Glomerular visceral epithelial cell (primary cell): Measurements from ENCODE around the gene NSD1.
A peak's percentile ranks its signal among the peaks of the same experiment; 100 is the strongest.

ENCODE experiments used
- DNase-seq: peaks from one replicate; pipeline ENCODE4 v3.0.0-alpha.2; 2016; ENCODE audit errors: extremely low spot score

Gene NSD1, protein sequence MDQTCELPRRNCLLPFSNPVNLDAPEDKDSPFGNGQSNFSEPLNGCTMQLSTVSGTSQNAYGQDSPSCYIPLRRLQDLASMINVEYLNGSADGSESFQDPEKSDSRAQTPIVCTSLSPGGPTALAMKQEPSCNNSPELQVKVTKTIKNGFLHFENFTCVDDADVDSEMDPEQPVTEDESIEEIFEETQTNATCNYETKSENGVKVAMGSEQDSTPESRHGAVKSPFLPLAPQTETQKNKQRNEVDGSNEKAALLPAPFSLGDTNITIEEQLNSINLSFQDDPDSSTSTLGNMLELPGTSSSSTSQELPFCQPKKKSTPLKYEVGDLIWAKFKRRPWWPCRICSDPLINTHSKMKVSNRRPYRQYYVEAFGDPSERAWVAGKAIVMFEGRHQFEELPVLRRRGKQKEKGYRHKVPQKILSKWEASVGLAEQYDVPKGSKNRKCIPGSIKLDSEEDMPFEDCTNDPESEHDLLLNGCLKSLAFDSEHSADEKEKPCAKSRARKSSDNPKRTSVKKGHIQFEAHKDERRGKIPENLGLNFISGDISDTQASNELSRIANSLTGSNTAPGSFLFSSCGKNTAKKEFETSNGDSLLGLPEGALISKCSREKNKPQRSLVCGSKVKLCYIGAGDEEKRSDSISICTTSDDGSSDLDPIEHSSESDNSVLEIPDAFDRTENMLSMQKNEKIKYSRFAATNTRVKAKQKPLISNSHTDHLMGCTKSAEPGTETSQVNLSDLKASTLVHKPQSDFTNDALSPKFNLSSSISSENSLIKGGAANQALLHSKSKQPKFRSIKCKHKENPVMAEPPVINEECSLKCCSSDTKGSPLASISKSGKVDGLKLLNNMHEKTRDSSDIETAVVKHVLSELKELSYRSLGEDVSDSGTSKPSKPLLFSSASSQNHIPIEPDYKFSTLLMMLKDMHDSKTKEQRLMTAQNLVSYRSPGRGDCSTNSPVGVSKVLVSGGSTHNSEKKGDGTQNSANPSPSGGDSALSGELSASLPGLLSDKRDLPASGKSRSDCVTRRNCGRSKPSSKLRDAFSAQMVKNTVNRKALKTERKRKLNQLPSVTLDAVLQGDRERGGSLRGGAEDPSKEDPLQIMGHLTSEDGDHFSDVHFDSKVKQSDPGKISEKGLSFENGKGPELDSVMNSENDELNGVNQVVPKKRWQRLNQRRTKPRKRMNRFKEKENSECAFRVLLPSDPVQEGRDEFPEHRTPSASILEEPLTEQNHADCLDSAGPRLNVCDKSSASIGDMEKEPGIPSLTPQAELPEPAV (N-terminal part only)

DNA sequence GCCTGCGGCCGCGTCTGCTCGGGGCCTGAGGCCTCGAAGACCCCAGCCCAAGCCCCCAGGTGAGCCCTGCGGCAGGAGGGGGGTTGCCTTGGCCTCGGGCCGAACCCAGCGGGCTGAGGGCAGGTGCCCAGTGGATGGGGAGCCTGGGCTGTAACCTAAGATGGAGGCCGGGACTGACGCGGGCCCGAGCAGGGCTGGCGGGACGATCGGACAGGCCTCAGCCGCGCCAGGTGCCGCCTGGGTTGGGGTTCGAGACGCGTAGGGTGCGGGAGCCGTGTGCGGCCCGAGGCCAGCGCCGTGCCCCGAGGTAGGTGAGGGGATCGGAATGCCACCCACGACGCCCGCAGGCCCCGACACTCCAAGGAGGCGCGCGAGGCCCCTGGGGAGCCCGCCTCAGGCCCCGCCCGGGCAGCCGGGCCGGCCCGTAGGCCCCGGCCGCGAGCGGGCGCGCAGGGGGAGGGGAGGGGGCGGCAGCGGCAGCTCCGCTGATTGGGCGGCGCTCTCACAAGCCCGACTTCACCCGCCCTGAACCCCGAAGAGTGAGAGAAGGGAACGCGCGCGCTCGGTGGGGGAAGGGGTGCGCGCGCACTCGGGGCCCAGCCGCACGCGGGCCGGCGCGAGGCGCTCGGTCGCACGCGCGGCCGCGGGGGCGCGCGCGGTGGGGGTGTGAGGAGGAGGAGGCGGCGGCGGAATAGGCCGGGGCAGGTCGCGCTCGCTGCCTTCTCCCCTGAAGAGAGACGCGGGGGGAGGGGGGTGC is at the start of gene NSD1:
Gene NSD1 (plus strand): TSS at position 678 of the 757 bp plus-strand sequence. CDS start 1,331 bp downstream, outside the sequence.
- peak; percentile 78 for DNase-seq

DNA sequence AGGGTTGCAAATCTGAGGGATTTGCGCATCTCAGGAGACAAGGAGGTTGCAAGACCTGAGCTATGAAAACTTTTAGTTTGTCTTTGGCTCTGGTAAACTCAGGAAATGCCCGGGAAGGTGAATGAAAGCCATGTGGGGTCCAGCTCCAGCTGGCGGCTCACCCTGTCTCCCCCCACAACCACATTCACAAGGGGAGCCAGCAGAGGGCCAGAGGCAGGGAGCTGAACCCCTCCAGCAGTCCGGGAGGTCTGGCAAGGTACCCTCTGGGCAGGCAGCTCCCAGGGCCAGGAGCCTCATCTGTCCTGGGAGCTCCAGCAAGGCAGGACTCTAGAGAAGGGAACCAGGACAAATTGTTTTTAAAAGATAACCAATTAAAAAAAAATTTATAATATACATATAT is 49.4 kb upstream of the NSD1 start:
- DNase-seq, result no peak

DNA sequence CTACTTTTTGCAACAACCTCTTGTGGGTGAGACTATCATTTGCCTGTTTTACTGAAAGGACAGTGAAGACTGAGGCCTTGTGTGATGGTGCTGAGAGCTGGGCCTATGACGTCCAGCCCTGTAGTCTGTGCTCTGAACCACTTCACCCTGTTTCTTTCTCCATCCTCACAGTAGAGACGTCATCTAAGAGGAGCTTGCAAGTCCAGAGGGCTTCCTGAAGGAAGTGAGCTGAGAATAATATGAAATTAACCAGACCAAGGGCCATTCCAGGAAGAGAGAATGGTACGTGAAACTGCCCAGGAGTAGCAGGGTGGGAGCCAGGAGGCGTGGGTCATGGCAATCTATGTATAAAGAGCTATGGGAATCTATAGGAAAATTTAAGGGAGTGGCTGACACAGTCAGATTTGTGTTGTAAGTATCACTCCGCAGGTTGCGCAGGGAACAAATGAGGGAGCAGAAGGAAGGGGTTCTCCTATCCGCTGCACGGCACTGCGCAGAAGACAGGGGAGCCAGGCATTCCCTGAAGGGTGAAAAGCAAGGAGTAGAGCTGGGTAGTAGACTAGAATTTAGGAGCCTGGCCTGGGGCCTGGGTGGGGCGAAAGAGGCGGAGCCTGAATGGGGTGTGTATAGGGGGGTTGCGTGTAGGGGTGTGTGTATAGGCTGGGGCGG is 47.5 kb upstream of the NSD1 start:
- no peak for DNase-seq

DNA sequence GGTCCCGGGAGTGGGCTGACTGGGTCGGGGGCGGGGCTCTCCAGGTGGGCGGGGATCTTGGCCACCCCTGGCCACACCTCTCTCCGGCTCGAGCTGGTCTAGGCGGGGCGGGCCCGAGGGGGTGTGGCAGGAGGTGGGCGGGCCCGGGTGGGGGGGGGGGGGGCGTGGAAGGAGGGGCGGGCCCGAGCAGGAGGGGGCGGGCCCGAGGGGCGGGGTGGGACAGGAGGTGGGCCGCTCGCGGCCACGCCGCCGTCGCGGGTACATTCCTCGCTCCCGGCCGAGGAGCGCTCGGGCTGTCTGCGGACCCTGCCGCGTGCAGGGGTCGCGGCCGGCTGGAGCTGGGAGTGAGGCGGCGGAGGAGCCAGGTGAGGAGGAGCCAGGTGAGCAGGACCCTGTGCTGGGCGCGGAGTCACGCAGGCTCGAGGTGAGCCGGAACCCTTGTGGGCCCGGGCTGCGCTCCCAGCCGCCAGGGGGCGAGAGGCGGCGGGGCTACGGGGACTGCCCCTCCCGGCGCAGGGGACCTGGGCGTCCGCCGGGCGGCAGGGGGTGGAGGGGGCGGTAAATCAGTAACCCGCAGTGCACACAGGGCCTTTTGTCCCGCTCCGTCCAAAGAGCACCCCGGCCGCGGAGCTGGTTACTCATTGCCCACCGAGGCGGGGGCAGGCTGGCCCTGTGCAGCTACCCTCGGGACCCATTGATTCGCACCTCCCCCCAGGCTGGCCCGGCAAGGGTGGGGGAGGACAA is 46.7 kb upstream of the NSD1 start, which contains the start of gene FGFR4:
Gene FGFR4 (plus strand): TSS at position 262 of the 744 bp plus-strand sequence. CDS start 2,688 bp downstream, outside the sequence.
- peak; percentile 93 for DNase-seq

DNA sequence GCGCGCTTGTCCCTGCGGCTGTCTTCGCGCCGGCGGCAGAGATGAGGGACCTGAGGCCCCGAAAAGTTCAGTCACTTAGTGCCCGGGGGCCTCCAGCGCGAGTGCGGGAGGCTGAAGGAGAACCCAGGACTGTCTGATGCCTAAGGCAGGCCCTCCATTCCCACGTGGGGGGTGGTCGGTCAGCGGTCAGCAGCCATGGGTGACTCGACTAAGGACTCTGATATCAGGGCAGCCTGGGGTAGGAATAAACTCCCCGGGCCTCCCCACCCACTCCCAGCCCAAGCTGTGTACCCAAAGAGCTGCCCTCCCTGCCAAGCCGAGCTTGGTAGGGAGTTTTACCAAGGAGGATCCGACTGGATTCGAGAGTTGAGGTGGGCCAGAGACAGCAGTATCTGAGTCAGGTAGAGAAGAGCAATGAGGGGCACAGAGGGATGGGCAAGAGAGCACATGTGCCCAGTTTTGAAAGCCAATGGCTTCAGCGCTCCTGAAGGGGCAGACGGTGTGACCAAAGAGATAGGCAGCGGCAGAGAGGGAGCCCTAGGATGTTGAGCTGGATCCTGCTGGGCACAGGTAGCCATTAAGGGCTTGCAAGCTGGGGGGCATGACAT is 46.1 kb upstream of the NSD1 start:
- no peak for DNase-seq

DNA sequence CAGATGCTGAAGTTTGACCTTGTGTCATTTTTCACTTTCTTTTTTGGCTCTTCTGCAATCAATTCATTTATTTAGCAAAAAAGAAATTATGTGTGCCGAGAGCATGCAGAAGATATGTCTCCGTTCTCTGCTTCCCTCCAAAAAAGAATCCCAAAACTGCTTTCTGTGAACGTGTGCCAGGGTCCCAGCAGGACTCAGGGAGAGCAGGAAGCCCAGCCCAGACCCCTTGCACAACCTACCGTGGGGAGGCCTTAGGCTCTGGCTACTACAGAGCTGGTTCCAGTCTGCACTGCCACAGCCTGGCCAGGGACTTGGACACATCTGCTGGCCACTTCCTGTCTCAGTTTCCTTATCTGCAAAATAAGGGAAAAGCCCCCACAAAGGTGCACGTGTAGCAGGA is 44.4 kb upstream of the NSD1 start:
- no peak for DNase-seq

DNA sequence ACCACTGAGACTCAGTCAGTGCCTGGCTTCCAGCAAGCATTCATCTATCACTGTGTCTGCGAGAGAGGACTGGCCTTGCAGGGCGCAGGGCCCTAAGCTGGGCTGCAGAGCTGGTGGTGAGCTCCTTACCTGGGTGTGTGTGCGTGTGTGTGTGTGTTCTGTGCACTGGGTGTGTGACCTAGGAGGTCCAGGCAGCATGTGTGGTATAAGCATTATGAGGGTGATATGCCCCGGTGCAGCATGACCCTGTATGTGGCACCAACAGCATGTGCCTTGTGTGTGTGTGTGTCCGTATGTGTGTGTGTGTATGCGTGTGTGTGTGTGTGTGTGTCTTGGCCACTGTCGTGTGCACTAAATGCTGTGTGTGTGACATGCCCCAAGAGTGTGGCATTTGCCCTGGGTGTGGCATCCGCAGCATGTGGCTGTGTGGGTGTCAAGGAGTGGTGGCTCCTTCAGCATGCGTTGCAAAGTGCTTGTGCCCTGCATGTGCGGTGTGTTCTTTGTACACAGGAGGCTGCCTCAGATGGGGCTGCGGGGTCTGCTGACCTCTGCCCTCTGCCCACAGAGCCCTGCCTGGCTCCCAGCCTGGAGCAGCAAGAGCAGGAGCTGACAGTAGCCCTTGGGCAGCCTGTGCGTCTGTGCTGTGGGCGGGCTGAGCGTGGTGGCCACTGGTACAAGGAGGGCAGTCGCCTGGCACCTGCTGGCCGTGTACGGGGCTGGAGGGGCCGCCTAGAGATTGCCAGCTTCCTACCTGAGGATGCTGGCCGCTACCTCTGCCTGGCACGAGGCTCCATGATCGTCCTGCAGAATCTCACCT is 43.5 kb upstream of the NSD1 start:
- no peak for DNase-seq

DNA sequence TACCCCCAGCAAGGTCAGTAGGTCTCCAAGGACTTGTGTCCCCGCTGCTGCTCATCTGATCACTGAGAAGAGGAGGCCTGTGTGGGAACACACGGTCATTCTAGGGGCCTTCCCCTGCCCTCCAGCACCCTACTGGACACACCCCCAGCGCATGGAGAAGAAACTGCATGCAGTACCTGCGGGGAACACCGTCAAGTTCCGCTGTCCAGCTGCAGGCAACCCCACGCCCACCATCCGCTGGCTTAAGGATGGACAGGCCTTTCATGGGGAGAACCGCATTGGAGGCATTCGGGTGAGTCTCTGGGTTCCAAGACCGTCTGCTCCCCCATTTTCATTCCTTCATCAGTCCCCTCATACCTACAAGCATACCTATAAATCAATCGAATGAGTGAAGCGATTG is 42.8 kb upstream of the NSD1 start:
- no peak for DNase-seq

DNA sequence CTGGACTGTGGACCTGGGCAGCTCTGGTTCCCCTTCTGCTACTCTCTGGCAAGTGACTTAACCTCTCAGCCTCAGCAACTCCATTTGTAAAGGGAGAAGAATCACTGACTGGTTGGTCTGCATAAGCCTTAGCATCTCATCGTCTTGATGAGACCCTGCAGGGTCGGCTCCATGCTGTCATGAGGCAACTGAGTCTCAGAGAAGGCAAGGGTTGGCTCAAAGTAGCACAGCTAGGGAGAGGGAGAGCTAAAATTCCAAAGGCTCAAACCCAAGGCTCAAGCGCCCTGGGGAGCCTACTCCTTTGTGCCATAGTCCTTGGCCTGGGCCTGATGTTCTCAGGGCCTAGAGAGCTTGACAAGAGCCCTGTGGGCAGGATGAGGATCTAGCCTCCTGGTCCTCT is 42.3 kb upstream of the NSD1 start:
- no peak for DNase-seq

DNA sequence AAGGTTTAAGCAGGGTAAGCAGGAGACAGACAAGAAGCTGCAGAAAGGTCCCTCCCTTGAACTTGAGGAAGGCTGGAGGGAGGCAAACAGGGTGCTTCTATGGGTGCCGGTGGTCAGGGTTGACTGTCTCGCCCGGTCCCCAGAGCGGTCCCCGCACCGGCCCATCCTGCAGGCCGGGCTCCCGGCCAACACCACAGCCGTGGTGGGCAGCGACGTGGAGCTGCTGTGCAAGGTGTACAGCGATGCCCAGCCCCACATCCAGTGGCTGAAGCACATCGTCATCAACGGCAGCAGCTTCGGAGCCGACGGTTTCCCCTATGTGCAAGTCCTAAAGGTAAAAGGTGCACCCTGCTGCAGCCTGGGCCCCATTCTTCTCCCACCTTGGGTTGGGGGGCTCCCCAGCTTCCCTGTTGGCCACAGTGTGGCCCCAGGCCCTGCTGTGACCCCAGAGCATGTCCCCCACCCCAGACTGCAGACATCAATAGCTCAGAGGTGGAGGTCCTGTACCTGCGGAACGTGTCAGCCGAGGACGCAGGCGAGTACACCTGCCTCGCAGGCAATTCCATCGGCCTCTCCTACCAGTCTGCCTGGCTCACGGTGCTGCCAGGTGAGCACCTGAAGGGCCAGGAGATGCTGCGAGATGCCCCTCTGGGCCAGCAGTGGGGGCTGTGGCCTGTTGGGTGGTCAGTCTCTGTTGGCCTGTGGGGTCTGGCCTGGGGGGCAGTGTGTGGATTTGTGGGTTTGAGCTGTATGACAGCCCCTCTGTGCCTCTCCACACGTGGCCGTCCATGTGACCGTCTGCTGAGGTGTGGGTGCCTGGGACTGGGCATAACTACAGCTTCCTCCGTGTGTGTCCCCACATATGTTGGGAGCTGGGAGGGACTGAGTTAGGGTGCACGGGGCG is 41.1 kb upstream of the NSD1 start:
- DNase-seq, result no peak

DNA sequence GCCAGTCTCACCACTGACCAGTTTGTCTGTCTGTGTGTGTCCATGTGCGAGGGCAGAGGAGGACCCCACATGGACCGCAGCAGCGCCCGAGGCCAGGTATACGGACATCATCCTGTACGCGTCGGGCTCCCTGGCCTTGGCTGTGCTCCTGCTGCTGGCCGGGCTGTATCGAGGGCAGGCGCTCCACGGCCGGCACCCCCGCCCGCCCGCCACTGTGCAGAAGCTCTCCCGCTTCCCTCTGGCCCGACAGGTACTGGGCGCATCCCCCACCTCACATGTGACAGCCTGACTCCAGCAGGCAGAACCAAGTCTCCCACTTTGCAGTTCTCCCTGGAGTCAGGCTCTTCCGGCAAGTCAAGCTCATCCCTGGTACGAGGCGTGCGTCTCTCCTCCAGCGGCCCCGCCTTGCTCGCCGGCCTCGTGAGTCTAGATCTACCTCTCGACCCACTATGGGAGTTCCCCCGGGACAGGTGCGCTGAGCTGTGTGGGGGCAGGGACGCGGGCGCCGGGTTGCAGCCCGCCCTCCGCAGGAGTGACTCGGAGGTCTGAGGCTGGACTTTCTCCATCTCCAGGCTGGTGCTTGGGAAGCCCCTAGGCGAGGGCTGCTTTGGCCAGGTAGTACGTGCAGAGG is 40.4 kb upstream of the NSD1 start:
- DNase-seq, result no peak

DNA sequence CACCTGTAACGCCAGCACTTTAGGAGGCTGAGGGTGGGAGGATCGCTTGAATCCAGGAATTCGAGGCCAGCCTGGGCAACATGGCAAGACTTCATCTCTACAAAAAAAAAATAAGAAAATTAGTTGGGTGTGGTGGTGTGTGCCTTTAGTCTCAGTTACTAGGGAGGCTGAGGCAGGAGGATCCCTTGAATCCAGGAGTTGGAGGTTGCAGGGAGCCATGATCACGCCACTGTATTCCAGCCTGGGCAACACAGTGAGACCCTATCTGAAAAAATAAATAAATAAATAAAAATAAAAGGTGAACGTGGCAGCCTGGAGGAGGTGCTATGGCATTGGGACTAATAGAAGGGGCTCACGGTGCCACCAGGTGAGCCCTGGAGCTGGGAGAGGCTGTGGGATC is 39.8 kb upstream of the NSD1 start:
- no peak for DNase-seq

DNA sequence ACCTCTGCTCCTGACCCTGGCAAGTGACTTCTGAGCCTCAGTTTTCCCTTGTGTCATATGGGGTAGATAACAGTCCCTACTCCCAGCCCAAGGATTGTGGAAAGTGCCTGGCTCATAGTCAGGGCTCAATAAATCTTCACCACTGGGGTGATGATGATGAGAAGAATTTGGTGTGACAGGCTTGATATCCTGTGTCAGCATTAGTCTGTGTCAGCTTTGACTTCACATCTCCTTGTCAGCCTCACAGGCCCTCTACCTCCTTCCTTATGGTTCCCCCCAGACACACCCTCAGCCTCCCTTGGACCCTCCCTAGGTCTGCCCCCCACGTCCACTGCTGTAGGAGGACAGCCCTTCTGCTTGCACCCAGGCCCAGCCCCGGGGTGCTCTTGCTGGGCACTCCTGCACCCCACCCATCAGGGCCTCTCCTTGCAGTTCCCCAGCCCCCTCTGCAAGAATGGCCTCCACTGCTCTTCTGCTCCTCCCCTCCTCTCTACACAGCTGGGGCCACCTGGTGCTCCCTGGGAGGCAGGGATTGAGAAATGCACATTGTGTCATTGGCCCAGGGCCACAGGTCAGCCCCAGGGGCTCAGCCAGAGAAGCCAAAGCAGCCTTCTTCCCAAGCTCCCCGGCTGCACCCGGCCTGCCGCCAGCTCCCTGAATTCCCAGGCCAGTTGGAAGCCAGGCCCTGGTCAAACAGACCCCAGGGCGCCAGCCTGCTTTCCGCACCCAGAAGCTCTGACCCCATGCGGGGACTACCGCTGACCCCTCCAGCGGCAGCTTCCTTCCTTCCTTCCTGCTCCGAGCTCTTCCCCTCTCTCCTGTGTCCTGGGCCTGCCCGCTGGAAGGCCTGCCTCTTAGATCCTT is 39.1 kb upstream of the NSD1 start:
- DNase-seq, result peak; percentile 59

DNA sequence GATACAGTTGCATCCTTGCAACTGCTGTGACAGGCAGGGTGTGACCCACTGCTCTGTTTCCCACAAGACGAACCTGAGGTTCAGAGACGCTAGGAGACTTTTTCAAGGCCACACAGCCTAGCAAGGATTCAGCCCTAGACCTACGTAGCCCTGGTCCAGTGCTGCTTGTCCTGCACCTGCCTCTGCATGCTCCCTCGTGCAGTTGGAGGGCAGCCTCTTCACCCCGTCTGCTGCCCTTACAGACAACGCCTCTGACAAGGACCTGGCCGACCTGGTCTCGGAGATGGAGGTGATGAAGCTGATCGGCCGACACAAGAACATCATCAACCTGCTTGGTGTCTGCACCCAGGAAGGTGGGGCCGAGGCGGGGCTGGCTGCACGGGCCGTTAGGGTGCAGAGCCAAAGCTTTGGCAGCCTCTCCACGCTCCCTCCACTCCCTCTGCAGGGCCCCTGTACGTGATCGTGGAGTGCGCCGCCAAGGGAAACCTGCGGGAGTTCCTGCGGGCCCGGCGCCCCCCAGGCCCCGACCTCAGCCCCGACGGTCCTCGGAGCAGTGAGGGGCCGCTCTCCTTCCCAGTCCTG is 38.4 kb upstream of the NSD1 start:
- DNase-seq, result no peak

DNA sequence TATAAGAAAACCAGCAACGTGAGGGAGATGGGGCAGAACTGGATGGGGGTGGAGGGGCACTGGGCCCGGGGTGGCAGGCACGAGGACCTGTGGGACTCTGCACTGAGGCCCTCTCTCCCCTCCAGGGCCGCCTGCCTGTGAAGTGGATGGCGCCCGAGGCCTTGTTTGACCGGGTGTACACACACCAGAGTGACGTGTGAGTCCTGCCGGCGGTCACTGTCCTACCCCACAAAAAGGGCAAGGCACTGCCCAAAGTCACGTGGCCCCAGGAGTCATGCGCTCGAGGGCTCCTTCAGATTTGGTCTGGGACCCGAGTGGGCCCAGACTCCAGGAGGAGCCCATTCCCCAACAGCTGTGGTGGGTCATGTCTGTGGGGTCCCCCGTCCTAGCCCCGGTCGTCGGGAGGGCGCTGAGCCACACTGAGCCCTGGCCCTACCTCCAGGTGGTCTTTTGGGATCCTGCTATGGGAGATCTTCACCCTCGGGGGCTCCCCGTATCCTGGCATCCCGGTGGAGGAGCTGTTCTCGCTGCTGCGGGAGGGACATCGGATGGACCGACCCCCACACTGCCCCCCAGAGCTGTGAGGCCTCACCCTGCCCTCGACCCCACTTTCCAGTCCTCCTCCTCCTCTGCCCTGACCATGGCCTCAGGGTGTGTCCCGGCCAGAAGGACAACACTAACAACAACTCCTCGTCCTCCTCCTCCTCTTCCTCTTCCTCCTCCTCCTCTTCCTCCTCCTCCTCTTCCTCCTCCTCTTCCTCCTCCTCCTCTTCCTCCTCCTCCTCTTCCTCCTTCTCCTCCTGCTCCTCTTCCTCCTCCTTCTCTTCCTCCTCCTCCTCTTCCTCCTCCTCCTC is 37.2 kb upstream of the NSD1 start:
- DNase-seq, result no peak
